Measurements from ENCODE around the gene CAPN8.

DNA sequence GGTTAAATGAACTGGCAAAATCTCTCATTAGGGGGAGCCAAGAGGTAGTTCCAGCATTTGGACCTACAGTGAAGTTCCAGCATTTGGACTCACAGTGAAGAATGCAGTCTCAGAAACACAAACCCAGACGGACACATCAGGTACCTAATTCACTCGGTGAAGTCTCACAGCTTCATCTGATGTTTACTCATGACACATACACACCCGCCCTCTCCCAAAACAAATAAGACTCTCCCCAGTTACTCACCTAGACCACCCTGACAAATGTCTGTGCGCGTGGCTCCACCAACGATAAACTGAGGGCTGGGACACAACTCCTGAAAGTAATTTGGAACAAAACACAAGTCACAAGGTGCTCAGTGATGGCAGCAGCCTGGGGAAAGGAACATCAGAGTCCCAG is 11.4 kb downstream of the CAPN8 start:
- TF ChIP-seq, protein P1, sequence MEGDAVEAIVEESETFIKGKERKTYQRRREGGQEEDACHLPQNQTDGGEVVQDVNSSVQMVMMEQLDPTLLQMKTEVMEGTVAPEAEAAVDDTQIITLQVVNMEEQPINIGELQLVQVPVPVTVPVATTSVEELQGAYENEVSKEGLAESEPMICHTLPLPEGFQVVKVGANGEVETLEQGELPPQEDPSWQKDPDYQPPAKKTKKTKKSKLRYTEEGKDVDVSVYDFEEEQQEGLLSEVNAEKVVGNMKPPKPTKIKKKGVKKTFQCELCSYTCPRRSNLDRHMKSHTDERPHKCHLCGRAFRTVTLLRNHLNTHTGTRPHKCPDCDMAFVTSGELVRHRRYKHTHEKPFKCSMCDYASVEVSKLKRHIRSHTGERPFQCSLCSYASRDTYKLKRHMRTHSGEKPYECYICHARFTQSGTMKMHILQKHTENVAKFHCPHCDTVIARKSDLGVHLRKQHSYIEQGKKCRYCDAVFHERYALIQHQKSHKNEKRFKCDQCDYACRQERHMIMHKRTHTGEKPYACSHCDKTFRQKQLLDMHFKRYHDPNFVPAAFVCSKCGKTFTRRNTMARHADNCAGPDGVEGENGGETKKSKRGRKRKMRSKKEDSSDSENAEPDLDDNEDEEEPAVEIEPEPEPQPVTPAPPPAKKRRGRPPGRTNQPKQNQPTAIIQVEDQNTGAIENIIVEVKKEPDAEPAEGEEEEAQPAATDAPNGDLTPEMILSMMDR (IDR thresholded peaks at IDR 0.05) = no peak
- TF ChIP-seq EZH2 (IDR thresholded peaks at IDR 0.05; ENCODE audit: borderline replicate concordance, insufficient read depth, low read depth, low read length, poor library complexity, severe bottlenecking) = no peak

Data from B cell (primary cell).